H1 (cell line): ENCODE results near the gene USHBP1. TPM values are rescaled to one million over a fixed set of nuclear protein-coding genes. Genes with fewer than 3 reads are reported as not detected.

Experiments used
- CEBPB ChIP-seq: IDR thresholded peaks from 2 replicates; pipeline ENCODE4 v1.6.1; 2012; ENCODE audit warnings: low read depth, low read length
- CHD2 ChIP-seq: IDR thresholded peaks from 2 replicates; pipeline ENCODE4 v1.6.1; 2012; ENCODE audit warnings: low read length, improper control_type of control experiment
- EGR1 ChIP-seq: IDR thresholded peaks from 2 replicates; pipeline ENCODE4 v1.6.1; 2011; ENCODE audit warnings: low read depth, low read length, borderline replicate concordance
- GABPA ChIP-seq: IDR thresholded peaks from 2 replicates; pipeline ENCODE4 v1.6.1; 2011; ENCODE audit warnings: mild to moderate bottlenecking, low read length, moderate library complexity, borderline replicate concordance; ENCODE audit not compliant: insufficient read depth
- HDAC2 ChIP-seq, 2 experiments: fragments of 300-600 bp in 1 of 2; sonication (generic) in 1 of 2; IDR thresholded peaks; 2 replicates each; pipeline ENCODE4 v1.6.1; 2011 to 2012; ENCODE audit warnings: low read depth in 2 of 2, low read length in 2 of 2, mild to moderate bottlenecking in 2 of 2, moderate library complexity in 2 of 2, borderline replicate concordance in 1 of 2, inconsistent platforms in 1 of 2
- HDAC6 ChIP-seq: IDR thresholded peaks from one replicate; pipeline ENCODE4 v1.7.1; 2012; ENCODE audit warnings: low read depth, mild to moderate bottlenecking, inconsistent platforms, low read length, moderate library complexity
- POLR2A ChIP-seq, 2 experiments: IDR thresholded peaks; 1 replicate in 1 of 2; 2 replicates in 1 of 2; pipeline ENCODE4 v1.6.1; 2011; ENCODE audit warnings: low read depth in 2 of 2, low read length in 2 of 2, mild to moderate bottlenecking in 2 of 2; ENCODE audit errors: control extremely low read depth in 1 of 2
- POU5F1 ChIP-seq: IDR thresholded peaks from 2 replicates; pipeline ENCODE4 v1.6.1; 2011; ENCODE audit warnings: low read depth, mild to moderate bottlenecking, low read length, moderate library complexity
- TEAD4 ChIP-seq: IDR thresholded peaks from 2 replicates; pipeline ENCODE4 v1.6.1; 2012; ENCODE audit warnings: low read depth, low read length, inconsistent platforms, mixed read lengths
- polyA plus RNA-seq, 7 experiments: library from polyadenylated mRNA; depleted of rRNA in 3 of 7; stranded (reverse) in 5 of 7; unstranded in 2 of 7; fragments of >200 nt in 5 of 7; fragments of 200-250 nt in 2 of 7; gene quantifications; 1 replicate in 5 of 7; 2 replicates in 1 of 7; 4 replicates in 1 of 7; pipeline versions ENCODE4 v1.2.1 to v1.2.3, GENCODE V29; 2011 to 2013; ENCODE audit warnings: missing spikeins in 2 of 7, mixed read lengths in 2 of 7
- total RNA-seq: library from RNA; stranded (reverse); fragmentation: NEBNext Ultra II Directional; extraction: Animal tissue kit (Norgen Biotek cat#: 25700); gene quantifications from 2 replicates; pipeline ENCODE4 v1.2.1, GENCODE V29; 2021
- TF ChIP-seq, protein P1 (sequence below): IDR thresholded peaks from 2 replicates; pipeline ENCODE4 v1.6.1; 2012; ENCODE audit warnings: inconsistent platforms
- TF ChIP-seq, protein P2 (sequence below): fragments of 300-600 bp; sonication (generic); IDR thresholded peaks from 2 replicates; pipeline ENCODE4 v1.7.1; 2012; ENCODE audit warnings: low read length, moderate library complexity, mild to moderate bottlenecking, inconsistent platforms; ENCODE audit not compliant: insufficient replicate concordance

Gene USHBP1
- total and polyA plus RNA-seq, 2 of the 8 experiments (the other 6 are each of a cell fraction or from before 2014, with no cell fraction given), result 5.0 to 7.5 TPM

DNA sequence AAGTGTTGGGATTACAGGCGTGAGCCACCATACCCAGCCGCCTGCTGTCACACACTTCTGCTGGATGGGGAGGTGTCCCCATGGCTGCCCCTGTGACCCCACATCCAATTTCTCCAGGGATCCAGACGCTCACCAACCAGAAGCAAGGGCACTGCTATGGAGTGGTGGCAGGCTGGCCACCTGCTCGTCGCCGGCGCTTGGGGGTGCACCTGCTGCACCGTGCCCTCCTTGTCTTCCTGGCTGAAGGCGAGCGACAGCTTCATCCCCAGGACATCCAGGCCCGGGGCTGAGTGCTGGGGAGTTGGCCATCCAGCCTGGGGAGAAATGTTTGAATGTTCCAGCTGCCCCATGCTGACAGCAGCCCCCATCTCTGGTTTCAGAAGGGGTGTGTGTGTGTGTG is 21.7 kb upstream of the USHBP1 start (continued):
- TF ChIP-seq CHD2, result no peak
- no peak for TF ChIP-seq TEAD4
- TF ChIP-seq, protein P1, sequence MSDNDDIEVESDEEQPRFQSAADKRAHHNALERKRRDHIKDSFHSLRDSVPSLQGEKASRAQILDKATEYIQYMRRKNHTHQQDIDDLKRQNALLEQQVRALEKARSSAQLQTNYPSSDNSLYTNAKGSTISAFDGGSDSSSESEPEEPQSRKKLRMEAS, result no peak
- no peak for TF ChIP-seq EGR1
- TF ChIP-seq GABPA, result no peak
- TF ChIP-seq POU5F1, result no peak
- TF ChIP-seq, protein P2, sequence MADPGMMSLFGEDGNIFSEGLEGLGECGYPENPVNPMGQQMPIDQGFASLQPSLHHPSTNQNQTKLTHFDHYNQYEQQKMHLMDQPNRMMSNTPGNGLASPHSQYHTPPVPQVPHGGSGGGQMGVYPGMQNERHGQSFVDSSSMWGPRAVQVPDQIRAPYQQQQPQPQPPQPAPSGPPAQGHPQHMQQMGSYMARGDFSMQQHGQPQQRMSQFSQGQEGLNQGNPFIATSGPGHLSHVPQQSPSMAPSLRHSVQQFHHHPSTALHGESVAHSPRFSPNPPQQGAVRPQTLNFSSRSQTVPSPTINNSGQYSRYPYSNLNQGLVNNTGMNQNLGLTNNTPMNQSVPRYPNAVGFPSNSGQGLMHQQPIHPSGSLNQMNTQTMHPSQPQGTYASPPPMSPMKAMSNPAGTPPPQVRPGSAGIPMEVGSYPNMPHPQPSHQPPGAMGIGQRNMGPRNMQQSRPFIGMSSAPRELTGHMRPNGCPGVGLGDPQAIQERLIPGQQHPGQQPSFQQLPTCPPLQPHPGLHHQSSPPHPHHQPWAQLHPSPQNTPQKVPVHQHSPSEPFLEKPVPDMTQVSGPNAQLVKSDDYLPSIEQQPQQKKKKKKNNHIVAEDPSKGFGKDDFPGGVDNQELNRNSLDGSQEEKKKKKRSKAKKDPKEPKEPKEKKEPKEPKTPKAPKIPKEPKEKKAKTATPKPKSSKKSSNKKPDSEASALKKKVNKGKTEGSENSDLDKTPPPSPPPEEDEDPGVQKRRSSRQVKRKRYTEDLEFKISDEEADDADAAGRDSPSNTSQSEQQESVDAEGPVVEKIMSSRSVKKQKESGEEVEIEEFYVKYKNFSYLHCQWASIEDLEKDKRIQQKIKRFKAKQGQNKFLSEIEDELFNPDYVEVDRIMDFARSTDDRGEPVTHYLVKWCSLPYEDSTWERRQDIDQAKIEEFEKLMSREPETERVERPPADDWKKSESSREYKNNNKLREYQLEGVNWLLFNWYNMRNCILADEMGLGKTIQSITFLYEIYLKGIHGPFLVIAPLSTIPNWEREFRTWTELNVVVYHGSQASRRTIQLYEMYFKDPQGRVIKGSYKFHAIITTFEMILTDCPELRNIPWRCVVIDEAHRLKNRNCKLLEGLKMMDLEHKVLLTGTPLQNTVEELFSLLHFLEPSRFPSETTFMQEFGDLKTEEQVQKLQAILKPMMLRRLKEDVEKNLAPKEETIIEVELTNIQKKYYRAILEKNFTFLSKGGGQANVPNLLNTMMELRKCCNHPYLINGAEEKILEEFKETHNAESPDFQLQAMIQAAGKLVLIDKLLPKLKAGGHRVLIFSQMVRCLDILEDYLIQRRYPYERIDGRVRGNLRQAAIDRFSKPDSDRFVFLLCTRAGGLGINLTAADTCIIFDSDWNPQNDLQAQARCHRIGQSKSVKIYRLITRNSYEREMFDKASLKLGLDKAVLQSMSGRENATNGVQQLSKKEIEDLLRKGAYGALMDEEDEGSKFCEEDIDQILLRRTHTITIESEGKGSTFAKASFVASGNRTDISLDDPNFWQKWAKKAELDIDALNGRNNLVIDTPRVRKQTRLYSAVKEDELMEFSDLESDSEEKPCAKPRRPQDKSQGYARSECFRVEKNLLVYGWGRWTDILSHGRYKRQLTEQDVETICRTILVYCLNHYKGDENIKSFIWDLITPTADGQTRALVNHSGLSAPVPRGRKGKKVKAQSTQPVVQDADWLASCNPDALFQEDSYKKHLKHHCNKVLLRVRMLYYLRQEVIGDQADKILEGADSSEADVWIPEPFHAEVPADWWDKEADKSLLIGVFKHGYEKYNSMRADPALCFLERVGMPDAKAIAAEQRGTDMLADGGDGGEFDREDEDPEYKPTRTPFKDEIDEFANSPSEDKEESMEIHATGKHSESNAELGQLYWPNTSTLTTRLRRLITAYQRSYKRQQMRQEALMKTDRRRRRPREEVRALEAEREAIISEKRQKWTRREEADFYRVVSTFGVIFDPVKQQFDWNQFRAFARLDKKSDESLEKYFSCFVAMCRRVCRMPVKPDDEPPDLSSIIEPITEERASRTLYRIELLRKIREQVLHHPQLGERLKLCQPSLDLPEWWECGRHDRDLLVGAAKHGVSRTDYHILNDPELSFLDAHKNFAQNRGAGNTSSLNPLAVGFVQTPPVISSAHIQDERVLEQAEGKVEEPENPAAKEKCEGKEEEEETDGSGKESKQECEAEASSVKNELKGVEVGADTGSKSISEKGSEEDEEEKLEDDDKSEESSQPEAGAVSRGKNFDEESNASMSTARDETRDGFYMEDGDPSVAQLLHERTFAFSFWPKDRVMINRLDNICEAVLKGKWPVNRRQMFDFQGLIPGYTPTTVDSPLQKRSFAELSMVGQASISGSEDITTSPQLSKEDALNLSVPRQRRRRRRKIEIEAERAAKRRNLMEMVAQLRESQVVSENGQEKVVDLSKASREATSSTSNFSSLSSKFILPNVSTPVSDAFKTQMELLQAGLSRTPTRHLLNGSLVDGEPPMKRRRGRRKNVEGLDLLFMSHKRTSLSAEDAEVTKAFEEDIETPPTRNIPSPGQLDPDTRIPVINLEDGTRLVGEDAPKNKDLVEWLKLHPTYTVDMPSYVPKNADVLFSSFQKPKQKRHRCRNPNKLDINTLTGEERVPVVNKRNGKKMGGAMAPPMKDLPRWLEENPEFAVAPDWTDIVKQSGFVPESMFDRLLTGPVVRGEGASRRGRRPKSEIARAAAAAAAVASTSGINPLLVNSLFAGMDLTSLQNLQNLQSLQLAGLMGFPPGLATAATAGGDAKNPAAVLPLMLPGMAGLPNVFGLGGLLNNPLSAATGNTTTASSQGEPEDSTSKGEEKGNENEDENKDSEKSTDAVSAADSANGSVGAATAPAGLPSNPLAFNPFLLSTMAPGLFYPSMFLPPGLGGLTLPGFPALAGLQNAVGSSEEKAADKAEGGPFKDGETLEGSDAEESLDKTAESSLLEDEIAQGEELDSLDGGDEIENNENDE, result no peak
- TF ChIP-seq HDAC6, result no peak
- no peak for TF ChIP-seq HDAC2 (IDR thresholded peaks at IDR 0.05; ENCODE audit: borderline replicate concordance in 1 of 2, low read depth in 2 of 2, low read length in 2 of 2)
- no peak for TF ChIP-seq POLR2A (IDR thresholded peaks at IDR 0.05; ENCODE audit: control extremely low read depth in 1 of 2, low read depth in 2 of 2, low read length in 2 of 2)
- no peak for TF ChIP-seq CEBPB
